Stimulated activated CD4-positive, alpha-beta T cell treated with anti-CD3 and anti-CD28 coated beads, Interleukin-4, amount 100 ng/mL, for 24 hours (primary cell): Measurements from ENCODE around the gene SHISAL1.

Source experiments
- DNase-seq: peaks from one replicate; pipeline ENCODE4 v3.0.0-alpha.2; 2020

SHISAL1 gene

DNA sequence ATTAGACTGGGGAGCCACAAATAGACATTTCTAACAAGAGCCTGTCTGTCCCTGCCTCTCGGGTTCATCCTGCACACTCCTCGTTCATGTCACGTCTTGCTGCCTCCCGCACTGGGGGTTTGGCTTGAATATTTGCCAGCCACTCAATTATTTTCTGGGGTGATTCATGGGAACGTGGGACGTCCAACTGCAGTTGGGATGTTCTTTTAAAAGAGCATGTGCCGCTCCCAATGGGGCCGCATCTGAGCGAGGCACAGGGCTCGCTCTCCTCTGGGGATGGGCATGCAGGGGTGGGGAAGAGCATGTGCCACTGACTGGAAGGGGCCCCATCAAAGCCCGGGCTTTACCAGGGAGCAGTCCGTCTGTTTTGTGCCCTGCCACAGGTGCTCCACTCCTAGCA is 88.6 kb downstream of the SHISAL1 start:
- no peak for DNase-seq

DNA sequence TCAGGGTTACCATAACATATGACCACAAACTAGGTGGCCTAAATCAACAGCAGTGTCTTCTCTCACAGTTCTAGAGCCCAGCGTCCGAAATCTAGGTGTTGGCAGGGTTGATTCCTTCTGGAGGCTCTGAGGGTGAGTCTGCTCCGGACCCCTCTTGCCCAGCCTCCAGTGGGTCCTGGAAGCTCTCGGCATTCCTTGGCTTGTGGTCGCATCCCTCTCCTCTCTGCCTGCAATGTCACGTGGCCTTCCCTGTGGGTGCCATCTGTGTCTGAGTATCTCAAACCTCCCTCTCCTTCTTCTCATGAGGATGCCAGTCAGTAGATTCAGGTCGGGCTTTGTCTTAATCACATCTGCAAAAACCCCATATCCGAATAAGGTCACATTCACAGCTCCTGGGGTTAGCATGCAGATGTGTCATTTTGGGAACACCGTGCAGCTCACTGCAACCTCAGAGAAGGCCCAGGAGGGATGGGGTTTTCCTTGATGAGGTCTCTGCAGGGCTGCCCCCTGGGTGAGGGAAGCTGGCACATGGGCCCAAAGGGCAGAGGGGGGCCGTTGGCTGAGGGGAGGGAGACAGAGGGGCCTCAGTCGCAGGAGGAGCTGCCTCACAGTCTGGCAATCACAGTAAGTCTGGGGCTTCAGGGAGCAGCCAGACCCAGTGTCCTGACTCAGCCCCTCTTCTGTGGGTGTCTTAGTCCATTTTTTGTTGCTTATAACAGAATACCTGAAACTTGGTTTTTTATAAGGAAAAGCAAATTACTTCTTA is 90.9 kb downstream of the SHISAL1 start:
- DNase-seq, result no peak

DNA sequence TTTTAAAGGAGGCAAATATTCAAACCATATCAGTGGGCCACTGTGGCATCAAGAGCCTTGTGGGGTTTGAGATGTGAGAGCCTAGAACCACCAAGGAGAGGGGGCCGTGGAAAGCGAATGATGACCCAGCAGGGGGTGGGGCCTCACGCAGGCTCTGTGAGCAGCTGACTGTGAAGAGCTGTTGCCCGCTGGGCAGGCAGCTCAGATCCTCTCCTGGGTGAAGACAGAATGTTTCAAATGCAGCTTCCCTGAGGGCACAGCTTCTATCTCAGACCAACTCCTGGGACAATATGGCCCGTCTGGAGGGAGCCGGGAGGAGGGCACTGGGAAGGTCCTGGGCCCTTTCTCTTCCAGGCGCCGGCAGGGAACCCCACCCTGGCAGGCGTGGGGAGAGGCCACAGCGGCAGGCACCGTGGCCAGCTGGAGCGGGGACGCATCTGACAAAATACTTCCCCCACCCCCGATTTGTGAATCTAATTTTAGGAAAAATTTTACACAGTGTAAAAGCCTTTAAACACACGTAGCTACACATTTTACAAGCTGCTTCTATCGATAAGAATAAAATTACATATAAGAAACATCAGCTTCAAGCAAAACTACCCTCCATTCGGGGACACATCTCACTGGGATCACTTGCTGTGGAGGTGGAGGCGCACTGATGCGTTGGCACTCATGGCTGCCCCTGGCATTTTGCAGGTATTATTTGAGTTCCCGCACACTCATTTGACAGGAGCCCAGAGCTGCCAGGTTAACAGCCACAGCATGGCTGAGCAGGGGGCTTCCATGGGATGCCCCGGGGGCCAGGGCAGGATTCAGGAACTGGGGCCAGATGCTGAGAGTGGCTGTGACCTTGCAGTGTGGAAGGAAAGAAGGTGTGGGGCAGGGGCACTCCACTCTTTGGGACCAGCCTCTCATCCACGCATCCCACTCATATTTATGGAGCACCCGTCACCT is 91.7 kb downstream of the SHISAL1 start:
- no peak for DNase-seq

DNA sequence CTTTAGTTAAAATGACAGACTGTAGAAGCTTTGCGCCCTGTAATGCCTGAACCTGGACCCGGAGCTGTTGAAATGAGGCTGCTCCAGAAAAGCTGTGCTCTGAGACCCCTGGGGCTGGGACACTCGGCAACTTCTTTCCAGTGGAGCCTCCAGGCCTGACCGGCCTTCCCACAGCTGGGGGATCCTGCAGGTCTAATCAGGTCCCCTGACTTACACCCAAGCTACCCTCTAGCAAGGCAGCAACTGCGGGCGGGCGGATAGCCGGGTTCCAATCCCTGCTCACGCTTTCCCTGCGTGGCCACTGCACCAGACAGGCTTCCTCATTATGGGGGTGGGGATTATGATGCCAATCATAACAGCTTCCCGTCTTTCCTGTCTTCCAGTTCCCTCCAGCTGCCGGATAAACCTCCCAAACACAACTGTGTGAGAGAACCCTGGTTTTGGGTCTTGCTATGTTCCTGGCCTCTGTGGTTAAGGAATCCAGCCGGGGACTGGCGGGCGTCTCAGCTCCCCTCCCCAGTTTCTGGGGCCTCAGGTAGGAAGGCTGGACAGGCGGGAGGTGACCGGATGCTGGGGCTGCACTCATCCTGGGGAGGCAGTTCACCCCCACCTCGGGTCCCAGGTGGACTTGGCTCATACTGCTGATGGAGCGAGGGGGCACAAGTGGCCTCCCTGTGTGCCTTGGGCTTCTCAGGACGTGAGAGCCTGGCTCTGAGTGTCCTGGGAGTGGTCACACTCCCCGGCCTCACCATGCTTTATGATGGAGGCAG is 93.5 kb downstream of the SHISAL1 start:
- no peak for DNase-seq

DNA sequence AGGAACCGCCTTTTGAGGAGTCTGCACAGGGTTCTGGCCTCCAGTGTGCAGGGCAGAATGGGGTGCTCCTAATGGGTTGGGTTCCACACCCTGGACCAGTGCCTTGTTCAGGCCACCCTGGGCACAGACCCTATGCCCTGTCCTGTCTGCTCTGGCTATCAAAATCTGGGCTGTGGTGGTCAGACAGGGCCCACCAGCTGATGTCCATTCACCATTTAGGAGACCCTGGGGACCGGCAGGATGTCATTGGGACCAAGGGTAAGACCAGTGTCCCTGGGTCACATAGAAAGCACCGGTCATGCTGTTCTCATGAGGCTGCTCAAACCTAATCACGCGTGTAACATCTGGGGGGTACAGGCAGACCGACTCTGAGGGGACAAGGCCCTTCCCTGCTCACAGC is 94.7 kb downstream of the SHISAL1 start:
- no peak for DNase-seq

DNA sequence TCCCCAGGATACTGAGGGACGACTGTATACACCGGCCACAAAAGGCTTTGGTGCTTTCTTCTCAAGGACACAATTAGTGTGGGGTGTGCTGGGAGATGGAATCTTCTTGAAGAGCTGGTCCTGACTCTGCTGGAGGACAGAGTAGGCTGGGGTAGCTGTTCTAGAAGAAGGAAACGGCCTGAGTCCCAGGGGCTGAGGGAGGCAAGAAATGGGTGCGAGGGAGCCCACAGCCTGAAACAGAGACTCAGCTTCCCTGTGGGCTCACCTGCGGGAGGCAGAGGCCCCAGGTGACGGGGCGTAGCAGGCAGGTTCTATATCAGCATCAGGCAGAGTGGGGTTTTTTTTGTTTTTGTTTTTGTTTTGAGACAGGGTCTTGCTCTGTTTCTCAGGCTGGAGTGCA is 95.4 kb downstream of the SHISAL1 start:
- DNase-seq, result no peak

DNA sequence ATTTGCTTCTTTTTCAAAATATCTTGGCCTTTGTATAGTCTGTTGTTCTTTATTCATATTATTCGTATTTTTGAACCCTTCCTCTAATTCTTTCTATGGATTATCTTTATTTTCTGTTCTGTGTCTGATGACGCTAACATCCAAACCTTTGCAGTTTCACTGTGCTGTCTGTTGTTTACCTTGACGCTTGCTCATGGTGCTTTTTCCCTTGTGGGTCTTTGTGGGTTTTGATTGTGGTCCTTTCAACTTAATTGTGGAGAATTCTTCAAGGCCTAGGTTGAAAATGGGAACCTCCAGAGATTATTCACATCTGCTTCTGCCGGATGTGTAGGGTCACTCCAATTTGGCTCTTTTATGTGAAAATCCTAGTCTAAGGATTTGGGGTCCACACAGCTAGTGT is 97.5 kb downstream of the SHISAL1 start:
- no peak for DNase-seq

DNA sequence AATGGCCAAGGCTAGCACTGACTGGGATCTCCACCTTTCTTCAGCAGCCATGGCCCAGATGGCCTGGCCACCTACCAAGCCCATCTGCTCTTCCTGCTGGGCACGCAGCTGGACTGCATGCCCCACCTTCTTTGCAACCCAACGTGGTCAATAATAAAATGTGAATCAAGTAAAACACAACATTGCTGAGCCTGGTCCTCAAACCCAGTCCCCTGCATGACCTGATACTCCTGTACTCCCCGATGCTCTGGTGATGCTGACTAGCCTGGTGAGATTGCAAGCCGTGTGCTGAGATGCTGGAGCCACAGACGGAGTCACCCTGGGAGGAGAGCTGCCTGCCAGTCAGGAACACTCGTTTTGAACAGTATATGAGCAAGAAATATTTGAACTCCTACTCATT is 98.0 kb downstream of the SHISAL1 start:
- DNase-seq, result no peak

DNA sequence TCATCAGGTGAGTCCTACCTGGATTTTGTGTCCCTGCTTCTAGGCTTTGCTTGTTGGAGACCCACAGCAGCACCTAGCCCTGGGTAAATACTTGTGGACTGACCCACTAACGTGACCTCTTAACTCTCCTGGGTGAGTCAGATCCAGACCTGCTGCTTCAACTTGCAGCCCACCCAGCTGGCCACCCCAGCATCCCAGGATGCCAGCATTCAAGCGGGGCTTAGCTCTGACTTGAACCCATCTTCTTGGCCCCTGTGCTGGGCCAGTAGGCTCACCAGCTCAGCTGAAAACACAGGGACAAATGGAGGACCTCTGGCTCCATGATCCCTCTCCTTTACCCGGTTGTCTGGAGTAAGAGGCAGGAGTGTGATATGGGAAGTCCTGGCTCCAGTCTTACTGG is 98.6 kb downstream of the SHISAL1 start:
- no peak for DNase-seq

DNA sequence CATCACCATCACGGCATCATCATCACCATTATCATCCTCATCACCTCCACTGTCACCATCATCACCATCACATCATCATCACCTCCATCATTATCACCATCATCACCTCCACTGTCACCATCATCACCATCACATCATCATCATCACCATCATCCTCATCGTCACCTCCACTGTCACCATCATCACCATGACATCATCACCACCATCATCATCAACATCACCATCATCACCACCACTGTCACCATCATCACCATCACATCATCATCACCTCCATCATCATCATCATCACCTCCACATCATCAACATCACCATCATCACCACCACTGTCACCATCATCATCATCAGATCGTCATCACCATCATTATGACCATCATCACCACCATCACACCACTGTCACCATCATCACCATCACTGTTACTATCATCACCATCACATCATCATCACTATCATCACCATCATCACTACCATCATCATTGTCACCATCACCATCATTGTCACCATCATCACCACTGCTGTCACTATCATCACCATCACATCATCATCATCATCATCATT is 99.2 kb downstream of the SHISAL1 start:
- no peak for DNase-seq

DNA sequence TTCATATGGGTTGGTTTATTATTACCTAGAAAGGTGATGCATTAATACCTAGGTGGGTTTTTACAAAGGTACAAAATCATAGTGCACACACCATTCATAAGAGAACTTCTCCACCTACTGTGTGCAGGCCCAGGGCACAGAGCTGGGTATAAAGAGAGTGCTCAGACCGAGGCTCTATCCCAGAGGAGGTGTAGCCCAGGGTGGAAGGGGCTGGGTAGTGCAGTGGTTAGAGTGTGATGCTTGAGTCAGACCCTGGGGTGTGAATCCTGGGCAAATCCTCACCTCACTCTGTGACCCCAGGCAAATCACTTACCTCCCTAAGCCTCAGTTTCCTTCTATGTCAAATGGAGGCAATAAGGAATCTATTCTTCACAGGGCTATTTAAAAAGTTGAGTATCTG is 99.8 kb downstream of the SHISAL1 start:
- DNase-seq, result no peak

DNA sequence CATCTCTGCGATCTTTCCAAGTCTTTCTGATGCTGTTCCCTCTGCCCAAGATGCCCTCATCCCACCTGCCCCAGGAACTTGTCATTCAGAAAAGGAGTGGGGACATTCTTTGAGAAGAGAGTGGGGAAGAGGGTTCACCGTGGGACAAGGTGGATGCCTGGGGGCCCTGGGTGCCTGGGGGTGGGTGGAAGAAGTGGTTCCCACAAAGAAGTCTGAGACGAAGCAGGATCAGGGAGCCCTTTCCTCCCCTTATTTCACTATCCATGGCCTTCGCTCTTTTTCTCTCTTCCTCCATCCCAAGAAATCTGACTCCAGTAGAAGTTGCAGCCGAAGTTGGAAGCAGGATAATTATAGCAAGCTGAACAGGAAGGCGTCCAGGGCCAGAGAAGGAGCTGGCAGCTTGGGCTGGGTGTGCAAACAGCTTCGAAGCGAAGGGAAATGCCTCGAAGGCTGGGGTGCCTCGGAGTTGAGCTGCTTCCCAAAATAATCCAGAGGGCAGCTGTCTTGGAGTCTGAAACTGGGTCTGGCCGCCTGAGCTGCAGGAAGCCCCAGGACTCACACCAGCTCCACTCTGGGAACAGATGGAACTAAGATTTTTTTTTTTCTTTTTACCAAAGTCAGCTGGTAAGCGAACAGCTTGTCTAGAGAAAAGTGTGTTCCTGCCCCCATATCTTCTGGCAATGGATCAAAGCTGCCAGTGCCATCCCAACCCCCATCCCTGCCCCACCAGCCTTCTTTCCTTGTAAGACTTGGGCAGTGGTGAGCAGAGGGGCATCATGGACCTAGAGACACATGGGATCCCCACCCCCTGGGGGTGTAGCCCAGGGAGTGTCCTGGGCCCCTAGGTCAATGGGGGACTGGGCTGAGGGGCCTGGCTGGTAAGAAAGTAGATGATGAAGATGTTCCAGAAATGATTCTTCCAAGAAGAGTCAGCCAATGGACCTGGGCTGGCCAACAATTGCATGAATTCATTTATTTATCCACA is 100.5 kb downstream of the SHISAL1 start:
- DNase-seq, result no peak

DNA sequence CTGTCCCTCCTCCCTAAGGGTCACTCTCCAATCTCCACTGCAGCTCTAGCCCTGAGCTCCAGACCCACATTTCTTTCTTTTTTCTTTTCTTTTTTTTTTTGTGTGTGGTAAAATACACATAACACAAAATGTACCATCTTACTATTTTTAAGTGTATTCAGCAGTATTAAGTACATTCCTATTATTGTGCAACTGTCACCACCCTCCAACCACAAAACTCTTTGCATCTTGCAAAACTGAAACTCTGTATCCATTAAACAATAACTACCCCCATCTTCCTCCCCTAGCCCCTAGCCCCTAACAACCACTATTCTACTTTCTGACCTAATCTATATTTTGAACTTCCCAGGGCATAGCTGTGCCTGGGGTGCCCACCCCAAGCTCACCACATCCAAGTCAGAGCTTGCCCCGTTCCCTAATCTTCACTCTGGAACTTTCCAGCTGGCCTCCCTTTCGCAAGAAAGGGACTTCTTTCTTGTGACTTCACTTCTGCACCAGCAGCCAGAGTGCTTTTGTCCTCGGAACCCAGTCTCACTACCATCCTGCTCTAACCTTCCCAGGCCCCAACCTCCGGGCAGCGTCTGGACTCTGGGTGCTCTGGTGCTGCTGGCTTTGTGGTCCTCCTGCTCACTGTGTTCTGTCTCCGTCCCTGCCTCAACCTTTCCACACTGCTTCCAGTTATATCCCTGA is 101.3 kb downstream of the SHISAL1 start:
- no peak for DNase-seq

DNA sequence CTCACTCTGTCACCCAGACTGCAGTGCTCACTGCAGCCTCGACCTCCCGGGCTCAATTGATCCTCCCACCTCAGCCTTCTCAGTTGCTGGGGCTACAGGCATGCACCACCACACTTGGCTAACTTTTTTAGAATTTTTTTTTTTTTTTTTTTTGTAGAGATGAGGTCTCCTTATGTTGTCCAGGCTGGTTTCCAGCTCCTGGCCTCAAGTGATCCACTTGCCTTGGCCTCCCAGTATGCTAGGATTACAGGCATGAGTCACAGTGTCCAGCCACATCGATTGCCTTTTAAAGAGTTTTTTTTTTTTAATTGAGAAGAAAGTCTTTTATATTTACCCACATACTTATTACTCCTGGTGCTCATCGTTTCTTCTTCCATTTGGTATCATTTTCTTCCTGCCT is 102.0 kb downstream of the SHISAL1 start:
- no peak for DNase-seq

DNA sequence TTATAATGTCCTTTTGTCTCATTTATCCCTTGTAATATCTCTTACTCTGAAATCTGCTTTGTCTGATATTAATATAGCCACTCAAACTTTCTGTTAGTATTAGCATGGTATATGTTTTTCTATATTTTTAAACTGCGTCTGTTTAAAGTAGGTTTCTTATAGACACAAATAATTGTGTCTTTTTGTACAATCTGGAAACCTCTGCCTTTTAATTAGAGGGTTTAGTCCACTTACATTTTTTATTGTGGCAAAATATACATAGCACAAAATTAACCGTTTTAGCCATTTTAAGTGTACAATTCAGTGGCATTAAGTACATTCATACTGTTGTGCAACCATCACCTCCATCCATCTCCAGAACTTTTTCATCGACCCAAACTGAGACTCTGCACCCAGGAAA is 103.4 kb downstream of the SHISAL1 start:
- DNase-seq, result no peak

DNA sequence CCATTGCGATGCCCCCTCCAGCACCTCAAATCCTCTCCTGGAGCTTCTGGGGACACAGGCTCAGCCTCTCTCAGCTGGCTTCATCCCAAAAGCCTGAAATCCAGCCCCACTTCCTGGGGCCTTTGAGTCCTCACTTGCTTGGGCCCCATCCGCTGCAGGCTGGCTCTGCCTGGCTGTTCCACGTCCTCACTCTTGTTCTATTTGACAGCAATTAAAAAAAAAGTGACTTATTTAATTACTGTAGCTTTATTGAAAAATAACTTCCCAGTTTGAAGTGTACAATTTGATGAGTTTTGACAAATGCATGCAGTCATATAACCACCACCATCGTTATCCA is 104.8 kb downstream of the SHISAL1 start:
- no peak for DNase-seq

DNA sequence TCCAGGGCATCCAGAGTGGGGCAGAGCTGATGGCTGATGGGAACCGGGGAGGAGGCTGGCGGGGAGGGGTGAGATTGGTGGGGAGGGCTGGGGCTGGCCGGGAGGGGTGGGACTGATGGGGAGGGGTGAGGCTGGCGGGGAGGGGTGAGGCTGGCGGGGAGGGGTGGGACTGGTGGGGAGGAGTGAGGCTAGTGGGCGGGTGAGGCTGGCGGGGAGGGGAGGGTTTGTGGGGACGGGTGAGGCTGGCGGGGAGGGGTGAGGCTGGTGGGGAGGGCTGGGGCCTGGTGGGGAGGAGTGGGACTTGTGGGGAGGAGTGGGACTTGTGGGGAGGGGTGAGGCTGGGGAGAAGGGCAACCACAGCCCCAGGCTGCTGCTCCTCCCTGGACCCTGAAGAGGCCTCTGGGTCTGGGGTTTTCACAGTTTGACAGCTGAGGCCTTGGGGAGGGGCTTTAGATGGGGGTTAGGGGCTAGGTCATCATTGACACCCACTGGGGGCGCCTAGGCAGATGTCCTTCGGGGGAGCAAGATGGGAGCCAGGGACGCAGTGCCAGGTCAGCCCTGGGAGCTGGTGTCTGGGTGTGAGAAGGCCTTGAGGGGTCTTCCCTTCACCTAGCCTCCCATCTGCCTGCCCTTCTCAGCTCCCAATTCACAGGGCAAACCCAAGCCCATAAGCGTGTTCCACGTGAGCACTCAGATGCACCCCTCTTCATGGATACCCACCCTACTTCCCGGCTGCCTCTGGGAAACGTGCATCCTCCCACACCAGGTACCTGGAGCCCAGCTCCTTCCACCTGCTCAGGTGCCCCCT is 105.4 kb downstream of the SHISAL1 start:
- DNase-seq, result no peak

DNA sequence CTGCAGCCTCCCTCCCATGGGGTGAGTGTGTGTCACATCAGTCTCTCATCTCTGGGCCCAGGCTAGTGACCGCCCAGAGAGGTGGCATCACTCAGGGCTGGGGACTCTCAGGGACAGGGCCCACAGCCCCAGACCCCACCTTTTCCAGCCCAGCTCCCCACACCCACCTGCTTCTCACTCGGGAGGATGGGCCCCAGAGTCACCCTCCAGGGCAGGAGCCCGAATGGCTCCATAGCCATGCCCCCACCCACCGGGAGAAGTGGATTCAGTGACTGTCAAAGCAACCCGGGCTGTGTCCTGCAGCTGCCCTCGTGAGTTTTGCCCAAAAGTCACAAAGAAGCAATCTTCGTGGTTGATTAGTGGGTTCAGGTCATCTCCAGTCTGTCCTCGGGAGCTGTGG is 106.1 kb downstream of the SHISAL1 start:
- DNase-seq, result no peak

DNA sequence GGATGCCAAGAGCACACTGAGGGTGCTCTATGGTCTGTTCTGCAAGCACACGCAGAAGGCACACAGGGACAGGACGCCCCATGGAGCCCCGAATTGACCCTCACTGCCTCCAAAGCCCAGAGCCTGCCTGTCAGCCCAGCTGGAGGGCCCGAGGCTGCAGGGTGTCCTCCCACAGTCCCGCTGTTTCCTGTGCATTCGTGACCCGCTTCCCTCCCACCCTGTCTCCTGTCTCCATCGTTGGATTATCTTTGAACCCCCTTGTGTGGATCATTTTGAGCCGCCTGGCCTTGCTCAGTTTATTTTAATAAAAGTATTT is 106.5 kb downstream of the SHISAL1 start:
- no peak for DNase-seq

DNA sequence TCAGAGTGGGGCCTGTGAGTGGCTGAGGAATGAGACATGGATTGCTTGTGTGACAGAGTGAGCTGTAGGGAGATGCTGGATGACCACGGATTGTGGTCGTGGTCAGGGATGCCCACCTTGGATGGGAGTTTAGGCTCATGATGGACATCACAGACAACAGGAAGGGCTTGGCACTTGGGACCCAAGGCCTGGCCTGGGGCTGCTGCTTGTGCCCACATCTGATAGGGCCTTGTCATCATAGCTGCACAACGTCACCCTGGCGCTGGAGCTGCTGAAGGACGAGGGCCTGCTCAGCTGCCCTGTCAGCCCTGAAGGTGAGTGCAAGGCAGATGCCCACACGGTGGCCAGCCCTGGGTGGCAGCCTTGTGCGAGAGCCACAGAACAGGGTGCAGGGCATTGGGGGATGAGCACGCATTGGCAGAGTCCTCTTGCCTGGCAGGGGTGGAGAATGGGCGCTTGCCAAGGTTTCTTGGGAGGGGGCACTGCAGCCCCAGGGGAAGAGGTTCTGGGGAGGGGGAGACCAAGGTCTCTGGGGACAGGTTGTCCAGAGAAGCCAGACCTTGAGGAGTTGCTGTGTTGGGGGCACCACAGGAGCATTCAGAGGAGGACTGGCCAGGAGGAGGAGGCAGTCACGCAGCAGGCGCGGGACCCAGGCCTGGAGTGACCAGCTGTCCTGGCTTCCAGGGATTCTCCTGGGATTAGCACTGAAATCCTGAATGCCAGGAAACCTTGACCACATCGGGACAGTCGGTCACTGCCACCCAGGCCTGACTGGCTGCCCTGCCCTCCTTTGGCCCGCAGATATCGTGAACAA is 107.0 kb downstream of the SHISAL1 start:
- no peak for DNase-seq
